Ectodermal cell (in vitro differentiated cells): ENCODE data around the gene PLS3. TPM values are rescaled to one million over a fixed set of nuclear protein-coding genes. Genes with fewer than 3 reads are reported as not detected.

ENCODE experiments used
- H3K27ac ChIP-seq: 2 replicates; pipeline ENCODE4 v1.7.0; 2013; ENCODE audit warnings: mild to moderate bottlenecking, low read depth, low read length; ENCODE audit not compliant: insufficient read depth, poor library complexity, severe bottlenecking
- H3K27me3 ChIP-seq: 2 replicates; pipeline ENCODE4 v1.7.0; 2013; ENCODE audit warnings: mild to moderate bottlenecking, low read length; ENCODE audit not compliant: insufficient read depth, control insufficient read depth, poor library complexity, severe bottlenecking
- H3K36me3 ChIP-seq: one replicate; pipeline ENCODE4 v1.7.0; 2013; ENCODE audit warnings: low read length; ENCODE audit not compliant: control insufficient read depth, insufficient read depth
- H3K4me1 ChIP-seq: one replicate; pipeline ENCODE4 v1.7.0; 2013; ENCODE audit warnings: low read length; ENCODE audit not compliant: control insufficient read depth, insufficient read depth
- H3K4me3 ChIP-seq: 2 replicates; pipeline ENCODE4 v1.7.0; 2013; ENCODE audit warnings: low read depth, low read length, control low read depth; ENCODE audit not compliant: insufficient read depth
- H3K9me3 ChIP-seq: 2 replicates; pipeline ENCODE4 v1.7.0; 2013; ENCODE audit warnings: mild to moderate bottlenecking, low read length, moderate library complexity; ENCODE audit not compliant: control insufficient read depth
- WGBS, 2 experiments: methylation state at CpG; one replicate each; pipeline ENCODE4 v1.1.7; 2013; ENCODE audit warnings: missing lambda C conversion rate in 2 of 2; 5-methylcytosine and 5-hydroxymethylcytosine counted together
- polyA plus RNA-seq, 4 experiments: library from polyadenylated mRNA; stranded (reverse); fragments of 50-300 nt; gene quantifications; one replicate each; pipeline ENCODE4 v1.2.3, GENCODE V29; 2013

Gene PLS3
- 70.1 TPM for polyA plus RNA-seq (2013, experiment 1 of 4)
- 82.7 TPM for polyA plus RNA-seq (2013, experiment 2 of 4)
- 60.6 TPM for polyA plus RNA-seq (2013, experiment 3 of 4)
- 73.4 TPM for polyA plus RNA-seq (2013, experiment 4 of 4)

GRCh38 chrX:115560978-115561604 is at the start of gene PLS3:
PLS3 (plus strand) TSS chrX:115561174; CDS start chrX:115610251, 49,077 bp downstream.
- Histone ChIP-seq H3K27ac (peak within 1 kb of the TSS; percentile 63), H3K27me3 (no peaks in the 10 kb centered on the region)
- 0 to 1% methylated on average over 39 to 40 of the region's 40 CpGs for WGBS, 2 experiments

GRCh38 chrX:115518113-115518512 is 42.9 kb upstream of the PLS3 start:
- H3K9me3 ChIP-seq, result no peaks in the 10 kb centered on the region
- no peak overlapping the region for H3K27ac ChIP-seq
- H3K4me3 ChIP-seq, result no peak overlapping the region
- WGBS, 2 experiments, result 75 to 92% methylated on average over 1 to 2 of the region's 2 CpGs
- H3K4me1 ChIP-seq, result no peaks in the 10 kb centered on the region
- H3K27me3 ChIP-seq, result no peaks in the 10 kb centered on the region
- no peaks in the 10 kb centered on the region for H3K36me3 ChIP-seq

More at GRCh38 chrX:115560978-115561604, at the start of gene PLS3:
- Histone ChIP-seq H3K36me3 (no peaks in the 10 kb centered on the region), H3K4me3 (peak within 1 kb of the TSS; percentile 50), H3K9me3 (no peaks in the 10 kb centered on the region), H3K4me1 (no peaks in the 10 kb centered on the region)

GRCh38 chrX:115521741-115522140 is 39.2 kb upstream of the PLS3 start:
- Histone ChIP-seq H3K4me1 (no peaks in the 10 kb centered on the region), H3K27ac (no peak overlapping the region), H3K36me3 (no peaks in the 10 kb centered on the region), H3K9me3 (no peaks in the 10 kb centered on the region), H3K4me3 (no peak overlapping the region), H3K27me3 (no peaks in the 10 kb centered on the region)
- WGBS, 2 experiments, result no CpG with 5 or more reads among the region's 1 CpG

- no peaks in the 10 kb centered on the region for H3K27me3 ChIP-seq
- H3K27ac ChIP-seq, result no peak overlapping the region
- H3K4me3 ChIP-seq, result no peak overlapping the region
- H3K9me3 ChIP-seq, result no peaks in the 10 kb centered on the region
- H3K36me3 ChIP-seq, result no peaks in the 10 kb centered on the region
- H3K4me1 ChIP-seq, result no peaks in the 10 kb centered on the region
Measured at GRCh38 chrX:115522952-115523351, 38.0 kb upstream of the PLS3 start.

- Histone ChIP-seq H3K4me3 (no peak overlapping the region), H3K27ac (no peak overlapping the region)
Measured at GRCh38 chrX:115525486-115525885, 35.5 kb upstream of the PLS3 start.

GRCh38 chrX:115531818-115532403 is 29.1 kb upstream of the PLS3 start:
- H3K27me3 ChIP-seq, result no peaks in the 10 kb centered on the region
- no peaks in the 10 kb centered on the region for H3K9me3 ChIP-seq
- H3K4me1 ChIP-seq, result no peaks in the 10 kb centered on the region
- no peak overlapping the region for H3K4me3 ChIP-seq
- 87 to 100% methylated on average over 1 to 4 of the region's 4 CpGs for WGBS, 2 experiments
- no peak overlapping the region for H3K27ac ChIP-seq
- H3K36me3 ChIP-seq, result no peaks in the 10 kb centered on the region

More at GRCh38 chrX:115525486-115525885, 35.5 kb upstream of the PLS3 start:
- Histone ChIP-seq H3K4me1 (no peaks in the 10 kb centered on the region), H3K36me3 (no peaks in the 10 kb centered on the region), H3K27me3 (no peaks in the 10 kb centered on the region), H3K9me3 (no peaks in the 10 kb centered on the region)
- 92 to 93% methylated on average over 5 to 6 of the region's 7 CpGs for WGBS, 2 experiments

- Histone ChIP-seq H3K4me3 (no peak overlapping the region), H3K4me1 (no peaks in the 10 kb centered on the region), H3K9me3 (no peaks in the 10 kb centered on the region), H3K36me3 (no peaks in the 10 kb centered on the region), H3K27ac (no peak overlapping the region), H3K27me3 (no peaks in the 10 kb centered on the region)
- 83 to 100% methylated on average over 1 of the region's 1 CpG for WGBS, 2 experiments
Measured at GRCh38 chrX:115533485-115533884, 27.5 kb upstream of the PLS3 start.

GRCh38 chrX:115534383-115534782 is 26.6 kb upstream of the PLS3 start:
- Histone ChIP-seq H3K27ac (no peak overlapping the region), H3K4me3 (no peak overlapping the region), H3K36me3 (no peaks in the 10 kb centered on the region), H3K9me3 (no peaks in the 10 kb centered on the region), H3K27me3 (no peaks in the 10 kb centered on the region), H3K4me1 (no peaks in the 10 kb centered on the region)
- WGBS, 2 experiments, result 100% methylated on average over 1 of the region's 1 CpG; no CpG with 5 or more reads in 1 of the 2 experiments

GRCh38 chrX:115535421-115535820 is 25.6 kb upstream of the PLS3 start:
- H3K27me3 ChIP-seq, result no peaks in the 10 kb centered on the region
- no peaks in the 10 kb centered on the region for H3K4me1 ChIP-seq
- H3K36me3 ChIP-seq, result no peaks in the 10 kb centered on the region
- H3K4me3 ChIP-seq, result no peak overlapping the region
- no peaks in the 10 kb centered on the region for H3K9me3 ChIP-seq
- H3K27ac ChIP-seq, result no peak overlapping the region

GRCh38 chrX:115535844-115536243 is 25.1 kb upstream of the PLS3 start:
- H3K4me3 ChIP-seq, result no peak overlapping the region
- 80% methylated on average over 1 of the region's 1 CpG; no CpG with 5 or more reads in 1 of the 2 experiments for WGBS, 2 experiments

More at GRCh38 chrX:115535844-115536243, 25.1 kb upstream of the PLS3 start:
- no peaks in the 10 kb centered on the region for H3K27me3 ChIP-seq
- H3K36me3 ChIP-seq, result no peaks in the 10 kb centered on the region
- H3K9me3 ChIP-seq, result no peaks in the 10 kb centered on the region
- no peak overlapping the region for H3K27ac ChIP-seq
- no peaks in the 10 kb centered on the region for H3K4me1 ChIP-seq
